Activated T-cell treated with anti-CD3 and anti-CD28 coated beads for 24 hours (primary cell): ENCODE data around the gene GPC2.
"Not testable (repeated sequence)": the region's sequence is repeated elsewhere in the genome, so short reads cannot be mapped to it uniquely, and the experiment has no call there.

Experiments used
- DNase-seq: peaks from one replicate; pipeline ENCODE4 v3.0.0-alpha.2; 2020; ENCODE audit warnings: low read depth

GPC2 gene

GRCh38 chr7:100204454-100204853 lies 27.3 kb upstream of the GPC2 start:
- no peak for DNase-seq

GRCh38 chr7:100200693-100201092 lies 23.5 kb upstream of the GPC2 start:
- no peak for DNase-seq

DNA sequence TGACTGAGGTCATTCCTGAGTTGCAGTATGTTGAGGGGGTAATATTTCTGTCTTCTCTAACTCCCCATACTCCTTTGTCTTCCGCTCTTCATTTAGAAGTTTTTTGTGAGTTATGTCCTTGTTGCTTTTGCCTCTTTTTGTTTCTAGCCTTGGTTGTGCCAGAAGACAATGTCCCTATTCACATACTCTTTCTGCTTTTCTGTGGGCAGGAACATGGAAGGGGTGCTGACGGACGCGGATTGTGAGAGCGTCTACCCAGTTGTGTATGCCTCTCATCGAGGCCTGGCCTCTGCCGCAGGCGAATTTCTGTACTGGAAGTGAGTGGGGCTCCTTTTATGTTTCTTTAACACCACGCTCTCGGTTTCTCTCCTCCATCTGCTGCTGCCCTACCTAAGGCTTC lies 21.1 kb upstream of the GPC2 start:
- DNase-seq, result no peak

DNA sequence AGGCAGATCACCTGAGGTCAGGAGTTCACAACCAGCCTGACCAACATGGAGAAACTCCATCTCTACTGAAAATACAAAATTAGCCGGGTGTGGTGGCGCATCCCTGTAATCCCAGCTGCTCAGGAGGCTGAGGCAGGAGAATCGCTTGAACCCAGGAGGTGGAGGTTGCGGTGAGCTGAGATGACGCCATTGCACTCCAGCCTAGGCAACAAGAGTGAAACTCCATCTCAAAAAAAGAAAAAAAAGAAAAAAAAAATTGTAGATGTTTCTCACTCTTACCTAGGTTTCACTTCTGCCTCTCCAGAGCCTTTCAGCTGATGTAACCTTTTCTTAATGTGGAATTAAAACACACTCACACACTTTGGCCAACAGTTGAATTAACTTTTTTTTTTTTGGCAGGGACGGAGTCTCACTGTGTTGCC lies 18.7 kb upstream of the GPC2 start:
- not testable (repeated sequence) for DNase-seq

DNA sequence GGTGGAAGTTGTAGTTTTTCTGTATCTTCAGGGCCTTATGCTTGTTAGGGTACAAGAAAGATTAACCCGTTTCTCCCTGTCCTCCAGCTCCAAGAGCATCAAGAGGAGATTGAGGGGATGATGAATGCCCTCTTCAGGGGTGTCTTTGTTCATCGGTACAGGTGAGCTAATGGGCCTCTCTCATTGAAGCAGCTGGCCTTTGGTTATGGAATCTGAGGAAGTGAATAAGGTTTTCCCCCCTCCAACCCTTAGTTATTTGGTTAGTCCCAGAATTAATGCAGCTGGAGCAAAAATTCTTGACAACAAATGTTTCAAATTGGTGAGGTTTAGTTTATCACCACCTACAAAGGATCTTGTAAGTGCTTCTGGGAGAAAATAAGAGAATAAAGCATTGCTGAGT lies 18.0 kb upstream of the GPC2 start:
- DNase-seq, result no peak

DNA sequence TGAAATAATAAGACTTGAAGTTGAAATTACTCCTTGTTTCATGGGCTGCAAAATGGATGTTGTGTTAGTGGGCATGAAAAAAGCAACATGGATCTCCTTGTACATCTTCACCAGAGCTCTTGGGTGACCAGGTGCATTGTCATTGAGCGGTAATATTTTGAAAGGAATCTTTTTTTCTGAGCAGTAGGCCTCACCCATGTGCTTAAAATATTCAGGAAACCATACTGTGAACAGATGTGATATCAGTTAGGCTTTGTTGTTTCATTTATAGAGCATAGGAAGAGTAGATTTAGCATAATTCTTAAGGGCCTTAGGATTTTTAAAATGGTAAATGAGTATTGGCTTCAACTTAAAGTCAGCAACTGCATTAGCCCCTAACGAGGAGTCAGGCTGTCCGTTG lies 15.8 kb upstream of the GPC2 start:
- DNase-seq, result no peak

DNA sequence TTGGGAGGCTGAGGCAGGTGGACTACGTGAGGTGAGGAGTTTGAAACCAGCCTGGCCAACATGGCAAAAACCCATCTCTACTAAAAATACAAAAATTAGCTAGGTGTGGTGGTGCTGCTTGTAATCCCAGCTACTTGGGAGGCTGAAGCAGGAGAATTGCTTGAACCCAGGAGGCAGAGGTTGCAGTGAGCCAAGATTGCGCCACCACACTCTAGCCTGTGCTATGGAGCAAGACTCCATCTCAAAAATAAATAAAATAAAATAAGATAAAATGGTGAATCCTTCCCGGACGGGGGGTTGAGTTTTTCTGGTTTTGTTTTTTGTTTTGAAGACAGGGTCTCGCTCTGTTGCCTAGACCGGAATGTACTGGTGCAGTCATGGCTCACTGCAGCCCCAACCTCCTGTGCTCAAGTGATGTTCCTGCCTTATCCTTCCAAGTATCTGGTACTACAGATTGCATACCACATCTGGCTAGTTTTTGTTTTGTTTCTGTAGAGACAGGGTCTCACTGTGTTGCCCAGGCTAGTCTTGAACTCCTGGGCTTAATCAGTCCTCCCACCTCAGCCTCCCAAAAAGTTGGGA lies 15.2 kb upstream of the GPC2 start:
- DNase-seq, result not testable (repeated sequence)

DNA sequence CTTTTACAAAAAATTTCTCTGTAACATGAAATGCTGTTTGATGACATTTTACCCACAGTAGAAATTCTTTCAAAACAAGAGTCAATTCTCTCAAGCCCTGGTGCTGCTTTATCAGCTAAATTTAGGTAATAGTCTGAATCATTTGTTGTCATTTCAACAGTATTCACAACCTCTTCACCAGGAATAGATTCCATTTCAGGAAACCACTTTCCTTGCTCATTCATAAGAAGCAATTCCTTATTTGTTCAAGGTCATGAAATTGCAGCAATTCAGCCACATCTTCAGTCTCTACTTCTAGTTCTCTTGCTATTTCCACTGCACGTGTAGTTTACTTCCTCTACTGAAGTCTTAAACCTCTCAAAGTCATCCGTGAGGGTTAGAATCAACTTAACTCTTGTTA lies 14.6 kb upstream of the GPC2 start:
- no peak for DNase-seq

DNA sequence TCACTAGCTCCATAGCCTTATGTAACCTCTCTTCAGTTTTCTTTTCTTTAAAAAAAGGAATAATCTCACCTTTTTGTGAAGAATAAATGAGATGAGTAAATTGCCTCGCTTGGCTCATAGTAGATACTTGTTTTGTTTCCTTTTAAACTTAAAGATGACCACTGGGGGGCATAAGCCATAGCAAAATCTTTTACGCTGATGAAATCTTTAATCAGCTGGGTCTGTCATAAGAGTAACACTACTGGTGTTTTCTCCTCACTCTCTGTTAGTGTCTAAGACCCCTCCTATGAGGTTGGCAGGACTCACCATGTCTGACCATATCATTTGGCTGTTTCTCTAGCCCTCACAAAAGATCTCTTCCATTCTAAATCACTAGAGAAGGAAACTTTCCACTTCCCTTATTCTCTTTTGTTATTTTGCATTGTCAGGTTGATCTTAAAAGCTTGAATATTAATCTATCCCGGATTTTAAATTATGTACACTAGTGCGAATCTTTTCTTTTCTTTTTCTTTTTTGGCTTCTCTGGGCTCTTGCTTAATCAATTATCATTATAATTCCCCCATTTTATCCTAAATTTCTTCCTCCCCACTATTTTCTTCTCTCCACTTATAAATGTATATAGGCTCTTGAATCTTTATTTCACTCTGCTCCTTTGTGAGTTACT lies 13.0 kb upstream of the GPC2 start:
- no peak for DNase-seq

DNA sequence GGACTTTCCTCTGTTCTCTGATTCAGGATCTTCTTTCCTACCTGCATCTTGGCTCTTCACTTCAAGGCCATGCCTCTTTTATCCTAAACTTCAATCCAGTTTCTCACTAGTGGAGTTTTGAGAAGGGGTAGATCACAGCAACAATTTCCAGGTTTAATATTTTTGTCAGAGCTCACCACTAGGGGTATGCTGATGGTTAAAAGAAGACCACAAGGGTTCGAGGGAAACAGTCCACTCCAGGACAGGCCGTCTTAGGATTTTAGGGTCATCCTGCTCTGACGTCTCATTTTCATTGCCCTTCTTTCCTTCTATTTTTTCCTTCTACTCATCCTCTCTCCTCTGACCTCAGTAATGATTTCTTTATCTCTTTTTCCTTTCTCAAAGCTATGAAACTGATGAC lies 11.9 kb upstream of the GPC2 start:
- DNase-seq, result no peak

DNA sequence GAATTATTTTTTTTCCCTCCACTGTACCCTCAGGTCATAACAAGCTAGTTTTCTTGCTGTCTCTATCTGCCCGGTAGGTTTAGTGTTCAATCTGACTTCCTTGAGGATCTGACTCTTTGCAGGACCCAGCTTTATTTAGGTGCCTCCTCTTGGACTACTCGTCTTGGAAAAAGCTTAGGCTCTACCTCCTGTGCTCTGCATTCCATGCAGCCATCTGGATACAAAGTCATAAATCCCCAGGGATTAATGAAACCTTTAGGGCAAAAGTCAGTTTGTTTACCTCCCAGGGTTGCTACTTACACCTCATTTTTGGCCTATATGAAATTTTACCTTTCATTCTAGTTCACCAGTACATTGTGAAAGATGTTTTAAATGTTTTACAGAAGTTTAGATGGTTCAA lies 8.5 kb upstream of the GPC2 start:
- DNase-seq, result no peak

- not testable (repeated sequence) for DNase-seq
These were observed 5.9 kb upstream of the GPC2 start for GRCh38 chr7:100183090-100183489.

- not testable (repeated sequence) for DNase-seq
These were observed 5.4 kb upstream of the GPC2 start for GRCh38 chr7:100182616-100183015.

GRCh38 chr7:100180084-100180483 lies 2.9 kb upstream of the GPC2 start:
- not testable (repeated sequence) for DNase-seq

- no peak for DNase-seq
These were observed 811 bp downstream of the GPC2 start for GRCh38 chr7:100176096-100177044.

DNA sequence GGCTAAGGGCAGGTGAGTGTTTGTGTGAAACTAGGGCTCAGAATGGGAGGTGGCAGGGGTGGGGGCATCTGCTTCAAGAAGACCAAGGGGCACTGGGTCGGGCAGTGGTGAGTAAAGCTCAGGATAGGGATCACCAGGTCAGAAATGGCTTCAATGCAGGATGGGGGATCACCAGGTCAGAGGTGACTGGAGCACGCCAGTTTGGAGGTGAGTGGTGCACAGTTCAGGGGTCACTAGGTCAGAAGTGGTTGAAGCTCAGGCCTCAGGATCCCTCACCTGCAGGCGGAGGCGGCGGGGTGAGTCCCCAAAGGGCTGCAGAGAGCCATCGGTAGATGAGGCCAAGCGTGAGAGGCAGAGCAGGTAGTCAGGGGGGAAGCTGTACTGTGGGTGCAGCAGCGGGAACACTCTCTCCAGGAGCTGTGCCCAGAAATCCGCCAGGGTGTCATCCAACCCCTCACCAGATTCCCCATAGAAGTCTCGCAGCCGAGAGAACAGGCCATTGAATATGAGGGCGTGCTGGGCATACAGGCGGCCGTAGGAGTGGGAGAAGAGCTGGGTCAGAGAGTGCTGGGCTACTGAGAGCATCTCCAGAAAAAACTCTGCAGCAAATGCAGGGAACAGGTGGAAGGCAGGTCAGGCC lies 1.8 kb downstream of the GPC2 start:
- no peak for DNase-seq

GRCh38 chr7:100174582-100174981 lies 2.6 kb downstream of the GPC2 start:
- DNase-seq, result no peak

GRCh38 chr7:100173806-100174495 lies 3.2 kb downstream of the GPC2 start:
- no peak for DNase-seq

- no peak for DNase-seq
These were observed 5.3 kb downstream of the GPC2 start for GRCh38 chr7:100171840-100172239.

DNA sequence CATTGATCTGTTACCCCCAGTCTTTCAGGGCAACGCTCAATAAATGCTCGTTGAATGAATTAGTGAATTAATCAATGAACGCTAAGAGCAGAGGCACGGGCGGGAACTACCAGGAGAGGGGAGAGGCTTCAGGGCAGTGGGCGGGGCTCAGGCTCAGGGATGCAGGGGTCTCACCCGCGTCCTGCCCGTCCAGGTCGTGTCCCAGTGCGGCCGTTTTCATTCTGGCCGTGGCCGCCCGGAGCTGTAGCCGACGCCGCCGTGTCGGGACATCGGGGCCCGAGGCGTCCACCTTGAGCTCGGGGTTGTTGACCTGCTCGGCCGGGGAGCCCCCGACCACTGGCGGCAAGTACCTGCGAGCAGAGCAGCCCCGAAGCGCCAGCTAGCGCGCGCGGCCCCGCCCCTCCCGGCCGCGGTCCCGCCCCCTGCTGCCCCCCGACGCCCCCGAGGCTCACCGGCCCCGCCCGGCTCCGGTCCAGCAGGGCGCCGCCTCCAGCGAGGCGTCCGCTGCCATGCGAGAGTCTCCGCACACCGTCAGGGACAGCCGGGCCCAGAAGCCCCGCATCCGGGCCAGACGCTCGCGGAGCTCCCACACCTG lies 6.0 kb downstream of the GPC2 start:
- no peak for DNase-seq

GRCh38 chr7:100170101-100170897 lies 6.9 kb downstream of the GPC2 start:
- DNase-seq, result no peak
